ENCODE measurements around the gene CLIC1. TPM values are rescaled to one million over a fixed set of nuclear protein-coding genes. Genes with fewer than 3 reads are reported as not detected.

Gene CLIC1
- 514 and 620 TPM in 2 replicates for total RNA-seq

DNA sequence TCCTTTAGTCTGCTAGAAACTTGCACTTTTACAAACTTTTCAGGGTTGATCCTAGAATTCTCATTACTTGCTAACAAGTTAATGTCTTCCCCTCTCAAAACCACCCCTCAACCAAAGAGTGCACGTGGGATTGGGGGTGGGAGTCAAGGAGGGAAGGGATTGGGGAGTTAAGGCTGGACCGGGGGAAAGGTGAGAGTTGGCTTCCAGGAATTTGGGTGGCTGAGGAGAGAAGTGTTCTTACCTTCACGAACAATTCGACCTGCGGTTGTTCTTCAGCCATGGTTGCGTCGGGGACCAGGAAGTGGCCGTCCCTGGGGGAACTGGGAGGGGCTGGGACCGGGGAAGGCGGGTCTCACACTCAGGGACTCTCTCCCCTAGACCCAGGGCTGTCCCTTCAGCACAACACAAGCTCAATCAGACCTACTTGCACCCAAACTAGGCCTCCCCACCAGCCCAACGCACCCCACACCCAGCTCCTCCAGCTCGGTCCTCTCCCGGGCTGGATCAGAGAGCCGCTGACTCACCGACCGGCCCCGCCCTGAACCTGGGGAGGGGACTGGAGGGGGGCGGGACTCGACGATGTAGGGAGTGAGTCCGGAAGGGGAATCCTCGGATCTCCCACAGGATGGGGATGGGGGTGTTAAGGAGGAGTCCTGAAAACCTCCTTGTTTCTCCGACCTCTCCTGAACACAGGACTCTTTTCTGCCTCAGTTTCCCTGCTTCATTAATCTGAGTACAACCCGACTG is at the start of gene CLIC1:
Gene CLIC1 (minus strand): TSS at position 510 of the 747 bp plus-strand sequence. CDS start 230 bp downstream, at position 280.

DNA sequence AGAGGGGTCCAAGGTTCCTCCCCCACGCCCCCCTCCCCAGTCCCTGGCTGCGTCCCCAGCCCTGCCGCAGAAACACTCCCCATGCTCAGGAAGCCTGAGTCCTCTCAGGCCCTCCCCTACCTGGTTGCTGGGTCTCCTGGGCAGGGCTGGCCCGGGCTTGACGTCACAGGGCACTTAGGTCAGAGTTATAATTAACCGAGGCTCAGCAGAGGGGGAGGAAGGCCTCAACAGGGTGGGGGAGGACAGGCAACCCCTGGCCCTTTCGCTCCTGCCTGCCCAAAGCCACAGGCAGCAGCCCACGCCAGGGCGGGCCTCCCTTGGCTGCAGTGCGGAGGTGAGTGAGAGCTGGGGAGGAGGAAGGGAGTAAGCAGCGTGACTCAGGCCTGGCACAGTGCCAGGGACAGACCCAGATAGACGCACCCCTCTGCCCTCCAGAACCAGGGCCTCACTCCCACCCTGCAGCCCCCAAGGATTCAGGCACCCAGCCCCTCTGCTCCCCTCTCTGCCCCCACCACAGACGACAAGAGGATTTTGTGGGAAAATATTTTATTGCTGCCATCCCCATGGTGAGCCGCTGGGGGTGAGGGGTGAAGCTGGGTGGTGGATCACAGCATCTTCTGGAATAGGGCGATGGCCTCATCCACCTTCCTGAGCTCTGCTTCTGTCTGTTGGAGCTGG is 40.8 kb upstream of the CLIC1 start, which contains the start of gene VWA7:
Gene VWA7 (minus strand): TSS at position 340 of the 678 bp plus-strand sequence. CDS start 549 bp downstream, outside the sequence.

DNA sequence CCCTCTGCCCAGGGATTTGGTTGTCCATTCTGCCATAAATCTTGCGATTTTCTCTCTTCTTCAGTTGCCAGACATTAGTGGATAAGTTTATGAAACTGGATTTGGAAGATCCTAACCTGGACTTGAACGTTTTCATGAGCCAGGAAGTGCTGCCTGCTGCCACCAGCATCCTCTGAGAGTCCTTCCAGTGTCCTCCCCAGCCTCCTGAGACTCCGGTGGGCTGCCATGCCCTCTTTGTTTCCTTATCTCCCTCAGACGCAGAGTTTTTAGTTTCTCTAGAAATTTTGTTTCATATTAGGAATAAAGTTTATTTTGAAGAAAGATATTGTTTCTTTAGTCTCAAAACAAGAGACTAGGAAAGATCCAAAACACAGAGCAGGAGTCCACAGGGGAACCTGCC is 26.0 kb upstream of the CLIC1 start, which contains the start of gene SAPCD1:
Gene SAPCD1 (plus strand): TSS at position 301 of the 400 bp plus-strand sequence. CDS start 399 bp downstream, outside the sequence.

DNA sequence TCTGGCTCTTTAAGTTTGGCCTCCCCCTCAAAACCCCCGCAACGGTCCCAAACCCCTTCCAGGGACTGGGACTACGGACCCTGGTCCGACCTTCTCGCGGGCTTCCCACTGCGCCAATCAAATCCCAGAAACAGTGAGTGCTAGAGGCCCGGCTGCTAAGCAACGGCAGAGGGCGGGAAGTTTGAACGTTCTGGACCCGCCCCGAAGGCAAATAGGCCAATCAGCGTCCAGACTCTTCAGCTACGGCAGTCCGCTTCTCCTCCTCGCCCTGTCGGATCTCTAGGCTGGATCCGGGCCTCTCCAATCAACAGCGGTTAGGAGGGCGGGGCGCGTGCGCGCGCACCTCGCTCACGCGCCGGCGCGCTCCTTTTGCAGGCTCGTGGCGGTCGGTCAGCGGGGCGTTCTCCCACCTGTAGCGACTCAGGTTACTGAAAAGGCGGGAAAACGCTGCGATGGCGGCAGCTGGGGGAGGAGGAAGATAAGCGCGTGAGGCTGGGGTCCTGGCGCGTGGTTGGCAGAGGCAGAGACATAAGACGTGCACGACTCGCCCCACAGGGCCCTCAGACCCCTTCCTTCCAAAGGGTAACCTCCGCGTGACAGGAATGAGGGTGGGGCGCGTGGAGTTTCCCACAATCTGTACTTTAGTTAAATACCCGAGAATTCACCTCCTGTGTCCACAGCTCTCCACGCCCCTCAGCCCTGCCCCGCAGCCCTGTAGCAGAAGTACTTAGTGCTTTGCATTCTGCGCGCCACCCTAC is 3.5 kb upstream of the CLIC1 start, which contains the start of gene MSH5:
Gene MSH5 (plus strand): TSS at position 367 of the 758 bp plus-strand sequence. CDS start 462 bp downstream, outside the sequence.

DNA sequence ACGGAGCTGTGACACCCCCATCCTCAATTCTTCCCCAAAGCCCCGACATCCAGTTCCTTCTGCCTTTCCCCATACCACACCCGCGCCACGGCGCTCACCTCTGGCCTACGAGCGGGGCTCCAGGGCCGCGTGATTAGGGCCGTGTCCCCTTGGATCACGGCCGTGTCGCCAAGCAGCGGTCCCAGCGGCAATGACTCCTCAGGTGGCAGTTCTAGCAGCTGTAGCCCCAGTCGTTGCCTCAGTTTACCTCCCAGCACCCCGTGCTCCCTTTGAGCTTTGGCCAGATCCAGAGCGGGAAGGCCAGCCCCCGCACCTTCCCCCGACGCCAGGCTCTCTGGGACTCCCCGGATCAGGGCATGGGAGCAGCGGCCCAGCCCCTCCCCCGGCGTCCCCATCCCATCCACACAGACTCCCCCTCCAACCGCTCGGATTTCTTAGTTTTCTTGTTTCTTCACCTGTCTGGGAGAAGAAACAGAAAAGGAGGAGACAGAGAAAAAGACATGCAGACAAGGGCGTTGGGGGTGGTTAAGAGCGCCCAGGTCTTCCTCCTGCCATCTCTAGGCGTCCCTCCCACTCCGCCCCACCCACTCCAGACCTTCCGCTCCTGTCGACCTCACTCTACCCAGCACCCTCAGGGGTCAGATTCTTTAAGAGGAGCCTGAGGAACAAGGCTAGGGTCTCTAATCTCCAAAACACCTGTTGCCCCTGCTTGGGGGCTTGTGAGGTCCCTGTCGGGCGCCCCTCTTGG is 7.4 kb downstream of the CLIC1 start, which contains the start of gene DDAH2:
Gene DDAH2 (minus strand): TSS at position 533 of the 748 bp plus-strand sequence. CDS start 138 bp downstream, at position 395.

DNA sequence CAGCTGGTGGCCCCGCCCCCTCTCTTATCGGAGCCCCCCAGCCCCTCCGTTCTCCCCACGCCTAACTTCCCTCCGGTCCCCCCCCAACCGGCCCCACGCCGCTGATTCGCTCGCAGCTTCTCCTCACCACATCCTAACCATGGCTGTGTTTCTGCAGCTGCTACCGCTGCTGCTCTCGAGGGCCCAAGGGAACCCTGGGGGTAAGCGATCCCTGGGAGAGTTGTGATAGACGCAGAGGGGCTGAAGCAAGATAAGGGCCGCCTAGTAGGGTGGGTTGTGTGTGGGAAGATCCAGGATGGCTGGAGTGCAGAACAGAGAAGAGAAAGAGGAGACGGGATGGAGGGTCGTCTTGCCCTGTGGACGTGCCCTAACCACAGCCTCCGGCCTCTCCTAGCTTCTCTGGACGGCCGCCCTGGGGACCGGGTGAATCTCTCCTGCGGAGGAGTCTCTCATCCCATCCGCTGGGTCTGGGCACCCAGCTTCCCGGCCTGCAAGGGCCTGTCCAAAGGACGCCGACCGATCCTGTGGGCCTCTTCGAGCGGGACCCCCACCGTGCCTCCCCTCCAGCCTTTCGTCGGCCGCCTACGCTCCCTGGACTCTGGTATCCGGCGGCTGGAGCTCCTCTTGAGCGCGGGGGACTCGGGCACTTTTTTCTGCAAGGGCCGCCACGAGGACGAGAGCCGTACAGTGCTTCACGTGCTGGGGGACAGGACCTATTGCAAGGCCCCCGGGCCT is 12.9 kb downstream of the CLIC1 start, which contains the start of gene MPIG6B:
Gene MPIG6B (plus strand): TSS at position 129 of the 735 bp plus-strand sequence. CDS start 11 bp downstream, at position 140.

DNA sequence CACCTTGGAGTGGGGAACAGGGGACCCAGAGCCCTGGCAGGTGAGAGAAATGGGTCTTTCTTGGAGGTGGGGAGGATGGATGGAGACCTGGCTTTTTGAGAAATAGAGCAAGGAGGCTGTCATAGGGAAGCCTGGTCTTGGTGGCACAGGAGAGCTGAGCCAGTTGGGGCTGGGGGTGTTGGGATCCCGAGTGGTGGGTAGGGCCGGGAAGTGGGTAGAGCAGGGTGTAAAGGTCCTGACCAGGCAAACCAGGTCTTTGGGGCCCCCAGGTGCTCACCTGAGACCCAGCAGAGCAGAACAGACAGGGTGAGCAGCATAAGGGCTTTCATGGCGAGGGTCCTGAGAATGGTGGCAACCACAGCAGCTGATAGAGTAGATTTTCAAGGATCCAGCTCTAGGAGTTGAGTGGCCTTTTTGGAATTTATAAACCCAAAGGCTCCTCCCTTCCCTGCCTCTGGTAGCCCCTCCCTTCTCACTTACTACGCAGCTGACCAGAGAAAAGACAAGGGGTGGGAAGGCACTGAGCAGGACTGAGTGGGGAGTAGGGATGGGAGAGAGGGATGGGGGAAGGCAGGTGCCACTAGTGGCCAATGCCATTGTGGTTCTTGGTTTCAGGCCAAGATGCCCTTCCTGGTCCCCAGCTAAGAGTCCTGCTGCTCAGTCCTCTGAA is 14.8 kb downstream of the CLIC1 start, which contains the start of gene LY6G6C:
Gene LY6G6C (minus strand): TSS at position 396 of the 670 bp plus-strand sequence. CDS start 67 bp downstream, at position 329.

DNA sequence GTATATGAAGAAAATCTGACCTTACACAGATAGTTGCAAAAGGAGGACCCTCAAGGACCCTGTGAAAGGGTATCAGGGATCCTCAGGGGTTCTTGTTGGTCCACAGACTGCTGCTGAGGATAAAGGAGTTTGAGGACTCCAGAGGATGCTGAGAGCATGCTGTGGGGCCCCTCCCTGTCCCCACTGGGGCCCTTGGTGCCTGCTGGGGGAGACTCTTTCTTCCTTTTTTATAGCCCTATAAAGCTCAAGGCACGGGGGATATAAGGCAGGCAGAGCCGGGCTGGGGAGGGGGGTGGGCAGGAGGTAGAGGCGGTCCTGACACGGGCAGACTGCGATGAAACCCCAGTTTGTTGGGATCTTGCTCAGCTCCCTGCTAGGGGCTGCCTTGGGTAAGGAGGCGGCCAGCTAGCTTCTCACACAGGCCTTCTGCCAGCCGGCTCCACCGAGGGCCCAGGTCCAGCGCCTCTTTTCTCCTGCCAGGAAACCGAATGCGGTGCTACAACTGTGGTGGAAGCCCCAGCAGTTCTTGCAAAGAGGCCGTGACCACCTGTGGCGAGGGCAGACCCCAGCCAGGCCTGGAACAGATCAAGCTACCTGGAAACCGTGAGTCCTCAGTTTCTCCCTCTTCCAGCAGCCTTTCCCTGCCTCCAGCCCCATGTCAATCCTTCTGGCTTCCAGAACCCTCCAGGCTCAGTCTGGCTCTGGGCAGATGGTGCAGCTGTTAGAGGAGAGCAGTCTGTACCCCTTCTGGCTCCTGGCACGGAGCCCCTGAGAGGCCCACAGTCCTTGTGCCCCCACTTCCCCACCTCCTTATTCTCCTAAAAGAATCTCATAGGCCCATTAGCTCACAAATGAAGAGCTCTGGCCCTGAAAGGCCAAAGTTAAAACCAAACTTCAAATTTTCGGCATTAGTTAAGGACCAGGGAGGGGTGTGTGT is 21.0 kb downstream of the CLIC1 start, which contains the start of gene LY6G6D:
Gene LY6G6D (plus strand): TSS at position 327 of the 937 bp plus-strand sequence. CDS start 8 bp downstream, at position 335.

DNA sequence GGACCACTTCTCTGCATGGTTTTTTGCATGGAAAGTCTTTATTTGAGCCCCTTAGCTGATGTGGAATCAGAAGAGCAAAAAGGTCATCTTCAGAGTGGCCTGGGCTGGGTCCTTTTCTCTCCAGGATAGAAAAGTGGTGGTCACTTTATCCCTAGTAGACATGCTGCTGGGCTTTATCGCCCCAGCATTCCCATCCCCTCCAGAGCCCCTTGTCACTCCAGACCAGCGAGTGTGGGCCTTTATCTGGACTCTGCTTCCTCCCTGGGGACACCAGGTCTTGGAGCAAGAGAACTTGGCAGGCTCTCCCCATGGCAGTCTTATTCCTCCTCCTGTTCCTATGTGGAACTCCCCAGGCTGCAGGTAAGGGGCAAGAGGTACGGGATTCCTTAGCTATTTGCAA is 29.7 kb downstream of the CLIC1 start, which contains the start of gene LY6G6F:
Gene LY6G6F (plus strand): TSS at position 268 of the 400 bp plus-strand sequence. CDS start 41 bp downstream, at position 309.

DNA sequence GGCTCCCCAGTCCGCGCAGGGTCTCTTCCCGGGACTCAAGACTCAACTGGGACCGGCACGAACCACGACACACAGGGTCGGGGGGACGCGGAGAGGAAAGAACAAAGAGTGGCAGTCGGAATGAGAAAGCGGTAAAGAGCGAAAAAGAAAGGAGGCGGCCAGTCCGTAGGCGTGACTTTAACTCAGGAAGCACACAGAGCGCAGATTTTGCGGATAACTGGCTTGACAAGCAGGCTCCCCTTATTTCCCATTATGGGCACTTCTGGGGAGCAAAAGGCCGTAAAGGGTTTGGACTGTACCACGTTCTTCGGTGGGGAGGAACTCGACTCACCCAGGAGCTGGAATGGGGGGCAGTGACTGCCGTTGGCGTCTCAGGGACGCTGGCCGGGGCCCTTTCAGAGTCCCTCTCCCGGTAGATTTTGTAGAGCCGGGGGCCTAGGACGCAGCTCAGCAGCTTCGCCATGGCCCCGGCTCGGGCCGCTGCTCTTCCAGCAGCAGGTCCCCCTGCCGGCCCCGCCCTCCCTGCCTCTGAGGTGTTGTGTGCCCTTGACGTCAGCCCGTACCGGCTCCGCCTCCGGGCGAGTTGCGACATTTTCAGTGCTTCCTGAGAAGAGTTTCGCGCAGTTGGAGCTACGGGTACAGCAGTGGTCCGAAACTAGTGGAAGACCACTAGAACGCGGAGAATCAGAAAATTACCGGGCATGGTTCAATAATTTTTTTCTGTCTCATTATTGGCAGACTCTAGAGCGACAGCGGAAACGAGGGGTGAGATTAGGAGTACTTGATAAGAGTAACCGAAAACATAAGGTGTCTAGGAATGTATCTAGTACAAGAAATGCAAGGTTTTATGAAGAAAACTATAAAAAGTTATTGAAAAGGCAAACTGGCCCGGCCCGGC is 33.3 kb downstream of the CLIC1 start, which contains the start of gene ABHD16A:
Gene ABHD16A (minus strand): TSS at position 506 of the 898 bp plus-strand sequence. CDS start 43 bp downstream, at position 463.

Other genes starting within 250 kb of the CLIC1 start
- 6.5 and 9.6 TPM in 2 replicates for gene MICB, start 238.4 kb downstream of the CLIC1 start, total RNA-seq
- not detected in 2 replicates for gene MCCD1, start 207.6 kb downstream of the CLIC1 start, total RNA-seq
- gene DDX39B, start 194.5 kb downstream of the CLIC1 start, total RNA-seq = 222 and 273 TPM in 2 replicates
- gene ATP6V1G2, start 189.9 kb downstream of the CLIC1 start, total RNA-seq = 2.6 and 3.3 TPM in 2 replicates
- 12.0 and 23.5 TPM in 2 replicates for gene NFKBIL1, start 188.9 kb downstream of the CLIC1 start, total RNA-seq
- gene LTA, start 164.2 kb downstream of the CLIC1 start, total RNA-seq = not detected in 2 replicates
- under 0.01 TPM in 1 of 2 replicates, not detected in the other for gene TNF, start 161.0 kb downstream of the CLIC1 start, total RNA-seq
- gene LTB, start 154.1 kb downstream of the CLIC1 start, total RNA-seq = not detected in 2 replicates
- not detected in 2 replicates for gene LST1, start 150.3 kb downstream of the CLIC1 start, total RNA-seq
- not detected in 2 replicates for gene NCR3, start 143.5 kb downstream of the CLIC1 start, total RNA-seq
- not detected in 2 replicates for gene AIF1, start 121.3 kb downstream of the CLIC1 start, total RNA-seq
- 29.1 and 76.5 TPM in 2 replicates for gene PRRC2A, start 115.8 kb downstream of the CLIC1 start, total RNA-seq
- 116 and 226 TPM in 2 replicates for gene BAG6, start 83.9 kb downstream of the CLIC1 start, total RNA-seq
- gene APOM, start 80.6 kb downstream of the CLIC1 start, total RNA-seq = 0.60 and 0.89 TPM in 2 replicates
- 16.6 and 22.0 TPM in 2 replicates for gene C6orf47, start 75.8 kb downstream of the CLIC1 start, total RNA-seq
- gene GPANK1, start 71.5 kb downstream of the CLIC1 start, total RNA-seq = 10.1 and 10.3 TPM in 2 replicates
- gene CSNK2B, start 70.5 kb downstream of the CLIC1 start, total RNA-seq = 73.6 and 90.3 TPM in 2 replicates
- gene LY6G5B, start 66.6 kb downstream of the CLIC1 start, total RNA-seq = 2.9 and 3.0 TPM in 2 replicates
- 0.51 and 0.59 TPM in 2 replicates for gene LY6G5C, start 55.5 kb downstream of the CLIC1 start, total RNA-seq
- gene ABHD16A, start 33.2 kb downstream of the CLIC1 start, total RNA-seq = 38.6 and 56.1 TPM in 2 replicates
- not detected in 2 replicates for gene LY6G6F, start 29.7 kb downstream of the CLIC1 start, total RNA-seq
- gene LY6G6D, start 21.2 kb downstream of the CLIC1 start, total RNA-seq = not detected in 2 replicates
- gene LY6G6C, start 14.8 kb downstream of the CLIC1 start, total RNA-seq = not detected in 2 replicates
- gene MPIG6B, start 13.2 kb downstream of the CLIC1 start, total RNA-seq = not detected in 2 replicates
- gene DDAH2, start 7.2 kb downstream of the CLIC1 start, total RNA-seq = 54.9 and 59.1 TPM in 2 replicates
- 3.6 and 10.9 TPM in 2 replicates for gene MSH5, start 3.5 kb upstream of the CLIC1 start, total RNA-seq
- 1.2 TPM in 2 replicates for gene SAPCD1, start 26.1 kb upstream of the CLIC1 start, total RNA-seq
- gene VWA7, start 40.8 kb upstream of the CLIC1 start, total RNA-seq = 0.09 TPM in 1 of 2 replicates, not detected in the other
- 67.4 and 123 TPM in 2 replicates for gene VARS1, start 59.2 kb upstream of the CLIC1 start, total RNA-seq
- gene LSM2, start 70.4 kb upstream of the CLIC1 start, total RNA-seq = 17.2 and 18.4 TPM in 2 replicates
- gene HSPA1L, start 78.8 kb upstream of the CLIC1 start, total RNA-seq = 1.2 and 2.1 TPM in 2 replicates
- gene HSPA1A, start 79.0 kb upstream of the CLIC1 start, total RNA-seq = 73.6 and 99.1 TPM in 2 replicates
- gene HSPA1B, start 91.2 kb upstream of the CLIC1 start, total RNA-seq = 84.9 and 117 TPM in 2 replicates
- gene NEU1, start 126.3 kb upstream of the CLIC1 start, total RNA-seq = 72.0 and 133 TPM in 2 replicates
- gene SLC44A4, start 142.5 kb upstream of the CLIC1 start, total RNA-seq = 0.05 and 0.30 TPM in 2 replicates
- gene EHMT2, start 161.2 kb upstream of the CLIC1 start, total RNA-seq = 51.1 and 57.6 TPM in 2 replicates
- gene ZBTB12, start 165.6 kb upstream of the CLIC1 start, total RNA-seq = 3.6 and 4.7 TPM in 2 replicates
- gene C2, start 191.2 kb upstream of the CLIC1 start, total RNA-seq = 0.42 and 0.89 TPM in 2 replicates
- 4.1 and 28.8 TPM in 2 replicates for gene CFB, start 209.6 kb upstream of the CLIC1 start, total RNA-seq
- gene NELFE, start 222.4 kb upstream of the CLIC1 start, total RNA-seq = 89.1 and 109 TPM in 2 replicates
- gene SKIC2, start 222.6 kb upstream of the CLIC1 start, total RNA-seq = 60.3 and 63.7 TPM in 2 replicates
- 11.0 and 11.3 TPM in 2 replicates for gene DXO, start 235.6 kb upstream of the CLIC1 start, total RNA-seq
- gene C4A, start 245.5 kb upstream of the CLIC1 start, total RNA-seq = 4.2 and 4.3 TPM in 2 replicates